H9 (cell line): ENCODE measurements around the gene R3HDM1. TPM values are rescaled to one million over a fixed set of nuclear protein-coding genes. Genes with fewer than 3 reads are reported as not detected.

ENCODE experiments used
- DNase-seq: peaks from one replicate; pipeline ENCODE4 v3.0.0-alpha.2; 2017
- H2AFZ ChIP-seq: one replicate; pipeline ENCODE4 v1.6.1; 2013; ENCODE audit warnings: mild to moderate bottlenecking, low read length, control low read depth, moderate library complexity
- H2AK5ac ChIP-seq: 2 replicates; pipeline ENCODE4 v1.6.1; 2013; ENCODE audit warnings: low read length, control low read depth, mixed read lengths; ENCODE audit not compliant: insufficient read length
- H2BK120ac ChIP-seq: one replicate; pipeline ENCODE4 v1.6.1; 2013; ENCODE audit warnings: low read depth, mild to moderate bottlenecking, low read length, control low read depth, inconsistent platforms; ENCODE audit not compliant: poor library complexity, severe bottlenecking
- H2BK12ac ChIP-seq: 2 replicates; pipeline ENCODE4 v1.6.1; 2013; ENCODE audit warnings: low read length, control low read depth, mixed read lengths, low read depth; ENCODE audit not compliant: insufficient read length
- H2BK15ac ChIP-seq: 2 replicates; pipeline ENCODE4 v1.6.1; 2013; ENCODE audit warnings: low read depth, low read length, control low read depth
- H2BK20ac ChIP-seq: one replicate; pipeline ENCODE4 v1.6.1; 2013; ENCODE audit warnings: low read depth, mild to moderate bottlenecking, low read length, control low read depth, inconsistent platforms; ENCODE audit not compliant: poor library complexity, severe bottlenecking
- H2BK5ac ChIP-seq: 2 replicates; pipeline ENCODE4 v1.6.1; 2013; ENCODE audit warnings: low read length, control low read depth, mixed read lengths; ENCODE audit not compliant: insufficient read length
- H3K14ac ChIP-seq: 2 replicates; pipeline ENCODE4 v1.6.1; 2013; ENCODE audit warnings: low read length, control low read depth; ENCODE audit not compliant: insufficient read depth
- H3K18ac ChIP-seq: 2 replicates; pipeline ENCODE4 v1.6.1; 2013; ENCODE audit warnings: low read depth, mild to moderate bottlenecking, mixed read lengths, low read length, control low read depth; ENCODE audit not compliant: insufficient read length
- H3K23ac ChIP-seq: 2 replicates; pipeline ENCODE4 v1.6.1; 2013; ENCODE audit warnings: low read length, control low read depth, mixed read lengths, low read depth; ENCODE audit not compliant: insufficient read length
- H3K23me2 ChIP-seq: 2 replicates; pipeline ENCODE4 v1.6.1; 2013; ENCODE audit warnings: low read depth, mild to moderate bottlenecking, mixed read lengths, low read length, control low read depth; ENCODE audit not compliant: insufficient read length, poor library complexity, severe bottlenecking
- H3K27ac ChIP-seq: 2 replicates; pipeline ENCODE4 v1.5.1; 2013; ENCODE audit warnings: low read length, control low read depth, mixed read lengths, low read depth; ENCODE audit not compliant: insufficient read length
- H3K27me3 ChIP-seq: 2 replicates; pipeline ENCODE4 v1.6.1; 2013; ENCODE audit warnings: low read length, control low read depth, inconsistent platforms; ENCODE audit not compliant: insufficient read depth
- H3K4ac ChIP-seq: 2 replicates; pipeline ENCODE4 v1.6.1; 2013; ENCODE audit warnings: low read depth, mild to moderate bottlenecking, control low read depth, inconsistent platforms, low read length, moderate library complexity
- H3K4me1 ChIP-seq: 2 replicates; pipeline ENCODE4 v1.6.1; 2013; ENCODE audit warnings: low read length, control low read depth, inconsistent platforms; ENCODE audit not compliant: insufficient read depth
- H3K4me2 ChIP-seq: 2 replicates; pipeline ENCODE4 v1.6.1; 2013; ENCODE audit warnings: low read length, control low read depth, mixed read lengths; ENCODE audit not compliant: insufficient read length, insufficient read depth
- H3K56ac ChIP-seq: 2 replicates; pipeline ENCODE4 v1.6.1; 2013; ENCODE audit warnings: low read depth, mild to moderate bottlenecking, mixed read lengths, low read length, control low read depth; ENCODE audit not compliant: insufficient read length
- H3K79me1 ChIP-seq: 2 replicates; pipeline ENCODE4 v1.6.1; 2013; ENCODE audit warnings: low read depth, mild to moderate bottlenecking, moderate library complexity, low read length, control low read depth, inconsistent platforms; ENCODE audit not compliant: insufficient read depth, poor library complexity, severe bottlenecking
- H3K79me2 ChIP-seq: 2 replicates; pipeline ENCODE4 v1.6.1; 2013; ENCODE audit warnings: low read length, control low read depth, inconsistent platforms; ENCODE audit not compliant: insufficient read depth
- H3K9ac ChIP-seq: 2 replicates; pipeline ENCODE4 v1.6.1; 2013; ENCODE audit warnings: low read length, control low read depth, mixed read lengths; ENCODE audit not compliant: insufficient read length; ENCODE audit errors: extremely low read depth
- H3K9me3 ChIP-seq: one replicate; pipeline ENCODE4 v1.6.1; 2013; ENCODE audit warnings: low read depth, low read length, inconsistent platforms; ENCODE audit not compliant: control insufficient read depth
- H3T11ph ChIP-seq: one replicate; pipeline ENCODE4 v1.6.1; 2013; ENCODE audit warnings: mild to moderate bottlenecking, low read length, control low read depth, inconsistent platforms
- H4K20me1 ChIP-seq: one replicate; pipeline ENCODE4 v1.6.1; 2013; ENCODE audit not compliant: control insufficient read depth, insufficient read length, insufficient read depth
- H4K5ac ChIP-seq: 2 replicates; pipeline ENCODE4 v1.6.1; 2013; ENCODE audit warnings: low read depth, mild to moderate bottlenecking, mixed read lengths, low read length, control low read depth; ENCODE audit not compliant: insufficient read length
- H4K8ac ChIP-seq: replicated peaks from 2 replicates; pipeline ENCODE4 v1.6.1; 2013; ENCODE audit warnings: low read length, control low read depth, mixed read lengths, low read depth; ENCODE audit not compliant: insufficient read length
- H4K91ac ChIP-seq: 2 replicates; pipeline ENCODE4 v1.6.1; 2013; ENCODE audit warnings: low read depth, mild to moderate bottlenecking, moderate library complexity, mixed read lengths, low read length, control low read depth; ENCODE audit not compliant: insufficient read length
- H3K27ac Mint-ChIP-seq, 3 experiments: 2 replicates in 2 of 3; 3 replicates in 1 of 3; pipeline ENCODE4 v1.8.0; 2020 to 2021; ENCODE audit warnings: mixed read lengths in 3 of 3, mild to moderate bottlenecking in 1 of 3, moderate library complexity in 1 of 3
- H3K27me3 Mint-ChIP-seq: 2 replicates; pipeline ENCODE4 v1.8.0; 2021; ENCODE audit warnings: low read depth, mild to moderate bottlenecking, moderate library complexity, mixed read lengths
- H3K36me3 Mint-ChIP-seq, 3 experiments: 2 replicates in 2 of 3; 3 replicates in 1 of 3; pipeline ENCODE4 v1.8.0; 2020 to 2021; ENCODE audit warnings: low read depth in 3 of 3, mixed read lengths in 3 of 3; ENCODE audit not compliant: insufficient read depth in 1 of 3
- H3K4me1 Mint-ChIP-seq, 2 experiments: 2 replicates each; pipeline ENCODE4 v1.8.0; 2020; ENCODE audit warnings: mixed read lengths in 2 of 2
- H3K4me3 Mint-ChIP-seq, 2 experiments: 2 replicates in 1 of 2; 3 replicates in 1 of 2; pipeline ENCODE4 v1.8.0; 2020 to 2021; ENCODE audit warnings: mild to moderate bottlenecking in 2 of 2, mixed read lengths in 2 of 2, moderate library complexity in 1 of 2
- H3K9me3 Mint-ChIP-seq, 2 experiments: 2 replicates in 1 of 2; 3 replicates in 1 of 2; pipeline ENCODE4 v1.8.0; 2020; ENCODE audit warnings: mild to moderate bottlenecking in 2 of 2, mixed read lengths in 2 of 2, moderate library complexity in 1 of 2
- WGBS: extraction: QIAGEN DNeasy Blood & Tissue Kit; methylation state at CpG from one replicate; pipeline ENCODE4 v1.1.7; 2013; ENCODE audit warnings: missing lambda C conversion rate, low lambda C conversion rate, mixed read lengths; ENCODE audit not compliant: insufficient read length; ENCODE audit errors: extremely low coverage; 5-methylcytosine and 5-hydroxymethylcytosine counted together
- total RNA-seq: library from RNA; stranded (reverse); gene quantifications from 2 replicates; pipeline ENCODE4 v1.2.1, GENCODE V29; 2021
- TF ChIP-seq, protein P1 (sequence below): fragments of 200-600 bp; sonication (generic); conservative IDR thresholded peaks from 3 replicates; pipeline ENCODE4 v1.8.0; 2021; ENCODE audit warnings: antibody characterized with exemption, mild to moderate bottlenecking

The R3HDM1 gene
- total RNA-seq, 1 experiment from 2014 or later: 58.8 TPM

DNA sequence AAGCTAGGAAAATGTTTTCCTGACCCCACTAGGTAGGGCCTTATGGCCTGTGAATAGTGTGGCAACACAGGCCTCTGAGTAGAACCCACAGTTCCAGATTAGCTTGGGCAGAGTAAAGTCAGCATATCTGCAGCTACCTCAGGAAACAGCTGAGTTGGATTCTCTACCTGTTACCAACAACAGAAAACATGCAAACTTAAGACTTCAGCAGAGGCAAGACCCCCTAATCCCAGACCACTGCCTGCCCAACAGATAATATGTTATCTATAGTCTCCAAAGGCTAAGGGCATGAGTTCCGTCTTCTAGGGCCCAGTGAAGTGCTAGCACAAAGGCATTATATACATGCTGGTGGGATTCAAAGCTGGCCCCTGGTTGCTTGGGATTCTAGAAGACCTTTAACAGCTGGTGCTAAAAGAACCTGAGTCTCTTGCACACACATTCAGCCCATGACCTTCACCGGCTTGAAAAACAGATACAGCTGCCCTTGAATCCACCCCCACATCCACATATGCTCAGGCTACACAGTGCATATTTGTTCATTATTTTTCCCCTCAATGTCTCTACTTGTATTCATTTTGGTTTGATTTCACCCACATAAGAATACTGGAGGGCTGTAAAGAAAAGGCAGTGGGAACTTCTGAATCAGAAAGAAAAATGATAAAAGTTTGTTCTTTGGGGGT is 196.9 kb downstream of the R3HDM1 start:
- no peak overlapping the region for H4K5ac ChIP-seq
- no peak overlapping the region for H2BK120ac ChIP-seq
- H3K27ac ChIP-seq: no peak overlapping the region
- H3T11ph ChIP-seq: no peak overlapping the region
- no peak overlapping the region for H3K56ac ChIP-seq
- H3K4ac ChIP-seq: no peak overlapping the region
- no peak overlapping the region for H3K4me2 ChIP-seq
- no peak overlapping the region for H3K14ac ChIP-seq
- H3K27me3 ChIP-seq: no peaks in the 10 kb centered on the region
- H3K4me1 ChIP-seq: no peaks in the 10 kb centered on the region
- H3K79me2 ChIP-seq: no peaks in the 10 kb centered on the region
- H4K20me1 ChIP-seq: no peaks in the 10 kb centered on the region
- no peaks in the 10 kb centered on the region for H3K23me2 ChIP-seq
- no peak overlapping the region for H4K91ac ChIP-seq
- no peak overlapping the region for H3K27ac Mint-ChIP-seq
- no peak overlapping the region for H2AFZ ChIP-seq
- no CpG with 5 or more reads among the region's 2 CpGs for WGBS
- TF ChIP-seq, protein P1, sequence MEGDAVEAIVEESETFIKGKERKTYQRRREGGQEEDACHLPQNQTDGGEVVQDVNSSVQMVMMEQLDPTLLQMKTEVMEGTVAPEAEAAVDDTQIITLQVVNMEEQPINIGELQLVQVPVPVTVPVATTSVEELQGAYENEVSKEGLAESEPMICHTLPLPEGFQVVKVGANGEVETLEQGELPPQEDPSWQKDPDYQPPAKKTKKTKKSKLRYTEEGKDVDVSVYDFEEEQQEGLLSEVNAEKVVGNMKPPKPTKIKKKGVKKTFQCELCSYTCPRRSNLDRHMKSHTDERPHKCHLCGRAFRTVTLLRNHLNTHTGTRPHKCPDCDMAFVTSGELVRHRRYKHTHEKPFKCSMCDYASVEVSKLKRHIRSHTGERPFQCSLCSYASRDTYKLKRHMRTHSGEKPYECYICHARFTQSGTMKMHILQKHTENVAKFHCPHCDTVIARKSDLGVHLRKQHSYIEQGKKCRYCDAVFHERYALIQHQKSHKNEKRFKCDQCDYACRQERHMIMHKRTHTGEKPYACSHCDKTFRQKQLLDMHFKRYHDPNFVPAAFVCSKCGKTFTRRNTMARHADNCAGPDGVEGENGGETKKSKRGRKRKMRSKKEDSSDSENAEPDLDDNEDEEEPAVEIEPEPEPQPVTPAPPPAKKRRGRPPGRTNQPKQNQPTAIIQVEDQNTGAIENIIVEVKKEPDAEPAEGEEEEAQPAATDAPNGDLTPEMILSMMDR: no peak
- H2BK15ac ChIP-seq: no peak overlapping the region
- no peak overlapping the region for H4K8ac ChIP-seq
- no peak overlapping the region for H3K4me3 Mint-ChIP-seq
- no peaks in the 10 kb centered on the region for H3K9me3 Mint-ChIP-seq
- no peaks in the 10 kb centered on the region for H3K9me3 ChIP-seq
- no peak overlapping the region for H3K9ac ChIP-seq
- DNase-seq: no peak
- H3K36me3 Mint-ChIP-seq: peaks cover 11 to 22% (median 20%) of the 10 kb centered on the region in 3 experiments; a peak in 6 of 7 replicates
- H3K18ac ChIP-seq: no peak overlapping the region
- no peak overlapping the region for H2BK20ac ChIP-seq
- H3K4me1 Mint-ChIP-seq: peaks cover 0 to 5% of the 10 kb centered on the region in 2 experiments; a peak in 1 of 4 replicates
- H3K79me1 ChIP-seq: no peaks in the 10 kb centered on the region
- H2BK12ac ChIP-seq: no peak overlapping the region
- H3K23ac ChIP-seq: no peak overlapping the region
- H3K27me3 Mint-ChIP-seq: no peaks in the 10 kb centered on the region
- H2BK5ac ChIP-seq: no peak overlapping the region
- no peak overlapping the region for H2AK5ac ChIP-seq
